GM21786 (cell line): ENCODE results near the gene SLC16A3.
"Not testable (repeated sequence)": the region's sequence is repeated elsewhere in the genome, so short reads cannot be mapped to it uniquely, and the experiment has no call there.

ENCODE experiments used
- ATAC-seq: cut with Tn5 transposase; IDR thresholded peaks from one replicate; pipeline ENCODE4 v1.9.1; 2021; ENCODE audit not compliant: unreplicated experiment

SLC16A3 gene

GRCh38 chr17:82245134-82246039 is 16.5 kb downstream of the SLC16A3 start:
- ATAC-seq, result no peak

GRCh38 chr17:82246040-82246364 is 17.2 kb downstream of the SLC16A3 start:
- ATAC-seq, result no peak

GRCh38 chr17:82246365-82247181 is 17.7 kb downstream of the SLC16A3 start:
- no peak for ATAC-seq

DNA sequence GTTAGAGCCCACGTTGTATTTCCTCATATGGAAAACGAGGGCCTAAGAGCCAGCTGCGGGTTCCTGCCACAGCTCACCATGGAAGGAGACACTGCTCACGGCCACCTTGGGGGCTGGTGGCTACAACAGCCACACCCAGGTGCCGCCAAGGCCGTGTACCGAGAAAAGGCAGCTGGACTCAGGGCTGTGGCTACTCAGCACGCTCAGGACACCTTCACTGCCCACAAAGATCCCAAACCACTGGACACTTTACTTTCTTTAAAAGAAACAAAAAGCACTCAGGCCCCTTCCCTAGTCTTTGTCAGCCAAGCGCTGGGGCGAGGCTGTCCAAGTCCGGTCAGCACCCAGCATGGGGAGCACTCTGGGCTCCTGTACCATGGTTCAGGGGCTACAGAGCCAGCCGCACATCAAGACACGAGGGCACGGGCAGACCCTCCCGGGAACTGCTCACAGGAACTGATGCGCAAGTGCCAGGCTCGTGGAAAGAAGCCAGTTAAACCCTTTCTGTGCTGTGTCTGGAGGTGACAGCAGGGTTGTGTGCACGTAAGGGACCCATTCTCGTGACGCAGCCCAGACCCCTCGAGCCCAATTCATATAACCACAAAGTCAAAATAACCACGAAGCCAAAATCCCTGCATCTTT is 18.5 kb downstream of the SLC16A3 start:
- ATAC-seq, result no peak

GRCh38 chr17:82247856-82248671 is 19.2 kb downstream of the SLC16A3 start:
- ATAC-seq, result no peak

DNA sequence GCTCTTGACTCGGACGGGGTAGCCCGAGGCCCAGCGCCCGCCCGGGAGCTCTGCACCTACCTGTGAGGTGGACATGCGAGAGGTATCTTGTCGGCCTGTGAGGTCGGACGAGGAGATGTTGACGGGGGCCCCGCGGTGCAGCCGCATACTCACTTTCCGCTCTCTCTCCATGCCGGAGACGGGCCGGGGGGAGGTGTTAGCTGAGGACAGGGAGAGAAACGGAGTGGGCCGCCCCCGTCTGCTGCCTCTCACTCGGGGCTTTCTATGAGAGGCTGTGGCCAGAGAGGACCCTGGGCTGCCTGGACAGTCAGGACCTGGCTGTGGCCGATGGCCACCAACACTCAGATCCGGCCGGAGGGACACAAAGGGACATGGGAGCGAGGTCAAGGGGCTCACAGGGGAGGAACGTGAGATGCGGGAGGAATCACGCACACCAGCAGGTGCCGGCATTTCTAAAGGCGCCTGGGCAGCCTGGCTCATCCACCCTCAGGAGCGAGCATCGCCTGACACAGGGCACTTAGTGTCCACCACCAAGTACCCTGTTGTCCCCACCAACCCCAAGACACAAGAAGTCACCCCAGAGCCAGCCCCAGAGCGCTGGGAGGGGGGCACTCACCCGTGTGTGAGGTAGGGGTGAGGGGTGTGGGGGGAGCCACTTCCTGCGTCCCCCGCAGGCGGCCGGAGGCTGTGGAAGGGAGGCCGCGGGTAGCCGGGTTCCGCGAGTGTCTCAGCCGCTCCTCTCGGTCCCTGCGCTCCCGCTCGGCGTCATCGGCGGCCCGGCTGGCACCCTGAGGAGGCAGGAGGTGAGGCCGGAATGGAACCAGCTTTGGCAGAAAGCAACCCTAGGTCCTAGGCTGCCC is 20.2 kb downstream of the SLC16A3 start:
- ATAC-seq, result no peak

DNA sequence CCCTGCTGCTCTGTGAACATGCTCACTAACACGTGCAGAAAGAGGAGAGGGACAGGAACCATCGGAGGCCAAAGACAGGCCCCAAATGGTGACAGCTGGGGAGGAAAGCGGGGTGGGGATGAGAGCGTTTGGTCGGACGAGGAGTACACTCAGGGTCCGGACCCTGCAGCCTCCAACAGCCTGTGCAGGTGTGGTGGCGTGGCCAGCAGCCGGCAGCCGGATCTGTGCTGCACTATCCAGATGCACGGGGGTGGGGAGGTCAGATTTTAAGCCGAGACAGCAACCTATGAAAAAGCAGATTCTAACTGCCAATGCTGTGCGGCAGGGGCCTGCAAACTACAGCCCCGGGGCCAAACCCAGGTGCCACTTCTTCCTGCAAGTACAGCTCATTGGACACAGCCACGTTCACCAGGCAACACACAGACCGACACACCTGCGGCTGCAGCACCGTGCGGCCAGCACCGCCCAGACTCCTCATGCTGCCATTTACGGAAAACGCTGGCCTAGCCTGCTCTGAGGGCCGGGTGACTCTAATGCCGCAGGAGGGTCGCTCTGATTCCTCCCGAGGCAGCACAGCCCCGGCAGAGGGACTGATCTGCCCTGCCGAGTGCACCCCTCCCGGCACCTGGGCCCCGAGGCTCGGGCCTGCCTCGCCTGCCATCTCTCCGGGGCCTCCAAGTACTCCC is 21.2 kb downstream of the SLC16A3 start:
- ATAC-seq, result no peak

GRCh38 chr17:82250868-82251500 is 22.1 kb downstream of the SLC16A3 start:
- no peak for ATAC-seq

- no peak for ATAC-seq
These were observed 23.8 kb downstream of the SLC16A3 start for GRCh38 chr17:82252511-82253178.

DNA sequence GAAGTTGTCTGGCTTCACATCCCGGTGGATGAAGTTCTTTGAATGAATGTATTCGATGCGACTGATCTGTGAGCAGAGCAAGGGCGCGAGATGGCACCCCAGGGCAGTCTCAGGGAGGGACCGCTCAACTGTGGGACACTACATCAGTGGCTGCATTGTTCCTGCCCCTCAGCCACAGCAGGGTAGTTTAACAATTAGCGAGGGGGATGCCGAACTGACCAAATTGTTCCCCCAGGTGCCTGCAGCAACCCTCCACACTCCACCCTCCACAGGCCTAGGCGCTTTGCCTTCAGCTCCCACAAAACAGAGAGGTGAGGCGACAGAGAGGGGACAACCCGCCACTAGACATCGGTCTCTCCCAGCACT is 24.3 kb downstream of the SLC16A3 start:
- no peak for ATAC-seq

- ATAC-seq, result not testable (repeated sequence)
These were observed 25.3 kb downstream of the SLC16A3 start for GRCh38 chr17:82254096-82254495.

DNA sequence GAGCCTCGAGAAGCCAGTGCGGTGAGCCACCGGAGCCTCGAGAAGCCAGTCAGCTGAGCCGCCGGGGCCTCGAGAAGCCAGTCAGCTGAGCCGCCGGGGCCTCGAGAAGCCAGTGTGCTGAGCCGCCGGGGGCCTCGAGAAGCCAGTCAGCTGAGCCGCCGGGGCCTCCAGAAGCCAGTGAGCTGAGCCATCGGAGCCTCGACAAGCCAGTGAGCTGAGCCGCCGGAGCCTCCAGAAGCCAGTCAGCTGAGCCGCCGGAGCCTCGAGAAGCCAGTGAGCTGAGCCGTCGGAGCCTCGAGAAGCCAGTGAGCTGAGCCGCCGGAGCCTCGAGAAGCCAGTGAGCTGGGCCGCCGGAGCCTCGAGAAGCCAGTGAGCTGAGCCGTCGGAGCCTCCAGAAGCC is 25.9 kb downstream of the SLC16A3 start:
- ATAC-seq, result not testable (repeated sequence)

GRCh38 chr17:82255402-82255972 is 26.6 kb downstream of the SLC16A3 start:
- no peak for ATAC-seq

GRCh38 chr17:82256242-82256885 is 27.5 kb downstream of the SLC16A3 start:
- no peak for ATAC-seq

GRCh38 chr17:82257473-82257872 is 28.6 kb downstream of the SLC16A3 start:
- no peak for ATAC-seq

- ATAC-seq, result no peak
These were observed 29.7 kb downstream of the SLC16A3 start for GRCh38 chr17:82258555-82258954.
